OCI-LY3 (cell line): ENCODE data around the gene TMEM183A.

Source experiments
- CTCF ChIP-seq: fragments of 200-600, 300-600 bp; sonication (generic); IDR thresholded peaks from 2 replicates; pipeline ENCODE4 v1.5.1; 2014; ENCODE audit warnings: antibody characterized with exemption, low read length, low read depth
- EZH2phosphoT487 ChIP-seq: fragments of 200-600 bp; shearing (Covaris generic); IDR thresholded peaks from 2 replicates; pipeline ENCODE4 v1.6.1; 2018; ENCODE audit warnings: antibody characterized with exemption, mixed run types, low read depth

- TF ChIP-seq CTCF: no peak
- no peak for TF ChIP-seq EZH2phosphoT487
Observed at GRCh38 chr1:203040513-203041275, 33.5 kb downstream of the TMEM183A start.
